NCI-H2107 treated with DMSO at 0.1 percent for 48 hours (cell line): Measurements from ENCODE around the gene CRYBG1.
"Not testable (repeated sequence)": the region's sequence is repeated elsewhere in the genome, so short reads cannot be mapped to it uniquely, and the experiment has no call there.

ENCODE experiments used
- DNase-seq: peaks from one replicate; lab custom pipeline; 2025; ENCODE audit not compliant: unreplicated experiment; lab: John Stamatoyannopoulos, UW

CRYBG1 gene

GRCh38 chr6:106546691-106547414 is 186.3 kb downstream of the CRYBG1 start:
- DNase-seq = peak; percentile 15

DNA sequence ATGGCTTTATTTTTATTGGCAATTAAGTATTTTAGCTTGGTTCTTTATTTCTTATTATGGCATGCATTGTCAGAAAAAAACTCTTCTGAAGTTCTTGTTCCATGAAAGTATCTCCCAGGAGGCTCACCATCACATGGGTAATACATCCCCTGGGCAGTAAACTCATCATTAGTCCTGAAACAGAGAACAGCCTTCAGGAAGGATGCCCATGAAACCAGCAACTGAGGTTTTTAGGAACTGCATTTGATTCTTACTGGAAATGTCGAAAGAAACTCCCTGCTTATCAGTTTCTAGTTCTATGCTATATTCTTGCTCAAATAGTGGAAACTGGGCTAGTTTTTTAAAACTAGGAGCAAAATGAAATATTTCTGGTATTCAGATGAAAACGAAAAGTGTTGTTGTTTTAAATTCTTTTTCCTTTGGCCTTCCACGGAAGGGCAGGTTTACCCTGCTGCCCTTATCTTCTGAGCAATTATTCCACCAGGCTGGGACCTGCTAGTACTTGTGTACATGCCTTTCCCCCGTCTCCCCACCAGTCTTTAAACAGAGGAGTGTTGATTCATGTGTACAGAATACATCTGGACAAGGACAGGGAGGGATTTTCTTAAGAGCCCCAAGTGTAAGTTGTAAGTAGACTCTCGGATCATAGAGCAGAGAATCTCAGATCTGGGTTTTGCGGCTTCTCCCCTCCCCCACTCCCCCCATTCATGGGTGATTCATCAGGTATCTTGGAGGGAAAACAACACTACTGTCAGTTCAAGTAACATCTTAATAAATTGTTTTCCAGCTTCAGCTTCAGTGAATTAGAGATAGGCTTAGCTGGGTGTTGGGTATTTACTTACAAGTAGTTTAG is 187.3 kb downstream of the CRYBG1 start:
- no peak for DNase-seq

DNA sequence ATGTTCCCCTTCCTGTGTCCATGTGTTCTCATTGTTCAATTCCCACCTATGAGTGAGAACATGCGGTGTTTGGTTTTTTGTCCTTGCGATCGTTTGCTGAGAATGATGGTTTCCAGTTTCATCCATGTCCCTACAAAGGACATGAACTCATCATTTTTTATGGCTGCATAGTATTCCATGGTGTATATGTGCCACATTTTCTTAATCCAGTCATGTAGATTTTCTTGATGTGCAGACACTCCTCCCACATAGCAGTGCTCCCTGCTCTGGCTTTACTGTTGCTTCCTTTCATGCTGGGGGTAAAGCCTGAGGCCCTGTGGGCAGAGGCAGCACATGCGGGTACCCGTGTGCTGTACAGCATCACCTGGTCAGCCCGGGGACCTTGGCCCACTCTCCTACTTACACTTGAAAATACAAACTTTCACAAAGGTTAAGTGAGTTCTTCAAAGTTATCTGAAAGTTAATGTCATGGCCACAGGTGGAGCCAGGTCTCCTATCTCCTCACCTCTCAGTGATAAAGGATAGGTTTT is 188.5 kb downstream of the CRYBG1 start:
- not testable (repeated sequence) for DNase-seq

- DNase-seq = no peak
Observed at GRCh38 chr6:106549521-106549920, 189.0 kb downstream of the CRYBG1 start.

DNA sequence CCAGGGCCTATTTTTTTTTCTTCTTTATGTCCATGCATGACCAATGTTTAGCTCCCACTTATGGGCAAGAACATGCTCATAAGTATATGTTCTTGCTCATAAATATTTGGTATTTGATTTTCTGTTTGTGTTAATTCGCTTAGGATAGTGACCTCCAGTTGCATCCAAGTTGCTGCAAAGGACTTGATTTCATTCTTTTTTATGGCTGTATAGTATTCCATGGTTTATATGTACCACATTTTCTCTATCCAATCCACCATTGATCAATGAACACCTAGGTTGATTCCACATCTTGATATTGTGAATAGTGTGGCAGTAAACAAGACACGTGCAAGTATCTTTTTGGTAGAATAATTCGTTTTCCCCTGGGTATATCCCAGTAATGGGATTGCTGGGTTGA is 190.6 kb downstream of the CRYBG1 start:
- no peak for DNase-seq

- no peak for DNase-seq
Observed at GRCh38 chr6:106553440-106553839, 192.9 kb downstream of the CRYBG1 start.

GRCh38 chr6:106555767-106556166 is 195.2 kb downstream of the CRYBG1 start:
- no peak for DNase-seq

- no peak for DNase-seq
Observed at GRCh38 chr6:106556368-106556960, 195.9 kb downstream of the CRYBG1 start.

GRCh38 chr6:106557837-106558236 is 197.3 kb downstream of the CRYBG1 start:
- no peak for DNase-seq

DNA sequence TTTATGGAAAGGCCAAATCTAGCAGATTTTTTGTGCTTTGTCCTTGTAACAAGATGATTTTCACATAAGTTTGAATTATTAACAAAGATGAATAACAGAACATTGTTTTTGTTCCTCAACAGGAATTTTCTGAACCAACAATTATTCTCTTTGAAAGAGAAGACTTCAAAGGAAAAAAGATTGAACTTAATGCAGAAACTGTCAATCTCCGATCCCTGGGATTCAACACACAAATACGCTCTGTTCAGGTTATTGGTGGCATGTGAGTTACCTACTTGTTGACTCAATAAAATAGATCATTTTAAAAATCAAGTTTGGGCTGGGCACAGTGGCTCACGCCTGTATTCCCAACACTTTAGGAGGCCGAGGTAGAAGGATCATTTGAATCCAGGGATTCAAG is 197.8 kb downstream of the CRYBG1 start:
- no peak for DNase-seq

- DNase-seq = not testable (repeated sequence)
Observed at GRCh38 chr6:106559659-106560058, 199.1 kb downstream of the CRYBG1 start.

- no peak for DNase-seq
Observed at GRCh38 chr6:106560996-106561685, 200.6 kb downstream of the CRYBG1 start.

DNA sequence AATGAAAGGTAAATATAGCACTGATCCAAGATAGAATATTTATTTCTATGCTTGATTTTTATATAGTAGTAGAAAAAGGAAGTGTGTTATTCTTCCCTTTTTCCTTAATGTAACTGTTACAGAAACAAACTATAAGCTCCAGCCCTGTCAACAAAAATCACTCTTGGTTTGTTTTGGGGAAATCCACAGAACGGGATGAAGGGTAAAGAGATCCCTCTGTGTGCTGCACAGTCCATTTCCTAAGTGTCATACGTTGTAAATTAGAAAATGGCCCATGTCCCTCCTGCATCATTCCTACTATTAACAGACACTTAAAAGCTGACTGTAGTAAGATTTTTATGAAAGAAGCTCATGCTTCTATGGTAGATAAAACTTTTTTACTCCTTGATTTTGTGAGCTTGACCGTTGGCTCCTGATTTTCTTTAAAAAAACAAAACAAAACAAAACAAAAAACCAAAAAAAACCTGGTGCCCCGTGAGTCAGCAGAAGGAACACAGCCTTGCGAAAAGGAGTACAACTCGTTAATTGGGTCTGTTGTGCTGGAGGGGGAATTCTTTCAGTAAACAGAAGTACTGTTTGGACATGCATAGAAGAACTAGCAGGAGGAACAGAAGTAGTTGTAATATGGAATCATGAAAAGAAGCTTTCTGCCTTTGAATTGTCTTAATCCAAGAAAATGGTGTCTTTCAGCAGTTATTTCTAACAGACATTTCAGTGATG is 201.3 kb downstream of the CRYBG1 start:
- no peak for DNase-seq

- no peak for DNase-seq
Observed at GRCh38 chr6:106563614-106564013, 203.1 kb downstream of the CRYBG1 start.

GRCh38 chr6:106564476-106564875 is 204.0 kb downstream of the CRYBG1 start:
- DNase-seq = no peak

DNA sequence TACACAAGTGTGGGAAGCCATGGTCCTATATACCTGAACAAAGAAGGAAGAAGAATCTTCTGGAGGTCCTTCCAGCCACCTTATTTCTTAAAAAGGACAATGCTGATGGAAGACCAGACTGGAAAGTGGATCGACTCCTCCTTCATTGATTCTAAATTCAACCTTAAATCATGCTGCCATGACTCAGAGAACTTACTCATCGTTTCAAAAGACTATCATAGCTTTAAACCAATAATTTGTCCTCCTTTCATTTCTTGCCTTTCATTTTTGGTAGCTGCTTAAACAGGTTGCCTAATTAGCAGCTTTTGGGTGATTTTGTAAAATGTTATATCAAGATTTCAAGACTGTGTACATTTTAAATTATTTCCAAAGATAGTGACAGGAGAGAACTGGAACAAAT is 208.0 kb downstream of the CRYBG1 start:
- no peak for DNase-seq

- no peak for DNase-seq
Observed at GRCh38 chr6:106569428-106569827, 208.9 kb downstream of the CRYBG1 start.

GRCh38 chr6:106572436-106572835 is 211.9 kb downstream of the CRYBG1 start:
- no peak for DNase-seq

- DNase-seq = no peak
Observed at GRCh38 chr6:106572875-106573585, 212.5 kb downstream of the CRYBG1 start.
